ENCODE results near the gene MACROD1.
"Not testable (repeated sequence)": the region's sequence is repeated elsewhere in the genome, so short reads cannot be mapped to it uniquely, and the experiment has no call there.

Gene MACROD1

DNA sequence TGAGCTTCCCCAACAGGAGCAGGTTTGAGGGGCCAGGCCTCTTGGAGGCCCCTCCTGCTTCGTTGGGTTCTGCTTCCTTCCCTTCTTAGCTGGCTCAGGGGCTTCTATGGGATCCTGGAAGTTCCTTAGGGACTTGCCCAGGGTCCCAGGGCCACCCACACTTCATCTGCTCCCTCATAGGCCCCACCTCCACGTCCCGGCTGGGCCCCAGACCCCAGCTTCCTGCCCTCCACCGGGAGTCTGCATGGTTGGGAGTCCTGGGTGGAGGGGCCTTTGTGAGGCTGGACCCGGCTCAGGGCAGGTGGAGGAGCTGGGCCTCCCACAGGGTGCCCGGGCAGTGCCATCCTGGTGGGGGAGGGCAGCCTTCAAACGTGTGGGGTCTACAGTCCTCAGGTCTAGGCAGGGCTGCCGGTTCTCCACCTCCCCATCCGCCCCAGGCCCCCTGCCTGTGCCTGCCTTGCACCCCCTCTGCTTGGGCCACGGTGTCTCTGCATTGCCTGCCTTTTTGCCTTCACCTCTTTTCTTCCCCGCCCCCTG is 168.0 kb downstream of the MACROD1 start:
- DNase-seq (ENCODE audit: low spot score), result no peak

DNA sequence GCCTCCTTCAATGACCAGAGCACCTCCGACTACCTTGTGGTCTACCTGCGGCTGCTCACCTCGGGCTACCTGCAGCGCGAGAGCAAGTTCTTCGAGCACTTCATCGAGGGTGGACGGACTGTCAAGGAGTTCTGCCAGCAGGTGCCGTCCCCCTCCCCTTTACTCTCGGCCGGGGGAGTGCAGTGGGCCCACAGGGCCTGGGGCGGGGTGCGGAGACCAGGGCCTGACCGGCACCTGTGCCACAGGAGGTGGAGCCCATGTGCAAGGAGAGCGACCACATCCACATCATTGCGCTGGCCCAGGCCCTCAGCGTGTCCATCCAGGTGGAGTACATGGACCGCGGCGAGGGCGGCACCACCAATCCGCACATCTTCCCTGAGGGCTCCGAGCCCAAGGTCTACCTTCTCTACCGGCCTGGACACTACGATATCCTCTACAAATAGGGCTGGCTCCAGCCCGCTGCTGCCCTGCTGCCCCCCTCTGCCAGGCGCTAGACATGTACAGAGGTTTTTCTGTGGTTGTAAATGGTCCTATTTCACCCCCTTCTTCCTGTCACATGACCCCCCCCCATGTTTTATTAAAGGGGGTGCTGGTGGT is 168.7 kb downstream of the MACROD1 start:
- no peak for DNase-seq (ENCODE audit: low spot score)

- DNase-seq (ENCODE audit: low spot score), result no peak
Measured at GRCh38 chr11:63996512-63996911, 169.4 kb downstream of the MACROD1 start.

- no peak for DNase-seq (ENCODE audit: low spot score)
Measured at GRCh38 chr11:63993993-63994392, 171.9 kb downstream of the MACROD1 start.

DNA sequence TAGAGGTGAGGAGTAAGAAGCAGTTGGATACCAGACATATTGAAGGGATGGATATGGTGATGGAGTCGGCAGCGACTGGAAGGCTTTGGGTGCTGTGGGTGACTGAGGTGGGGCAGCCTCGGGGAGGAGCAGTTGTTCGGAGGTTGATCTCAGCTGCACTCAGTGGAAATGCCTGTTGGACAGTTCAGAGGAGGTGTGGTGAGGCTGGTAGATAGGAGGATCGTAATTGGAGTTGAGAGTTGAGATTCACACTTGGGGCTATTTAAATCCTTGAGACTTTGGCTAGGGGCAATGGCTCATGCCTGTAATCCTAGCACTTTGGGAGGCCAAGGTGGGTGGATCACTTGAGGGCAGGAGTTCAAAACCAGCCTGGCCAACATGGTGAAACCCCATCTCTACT is 172.8 kb downstream of the MACROD1 start:
- no peak for DNase-seq (ENCODE audit: low spot score)

GRCh38 chr11:63991558-63991957 is 174.4 kb downstream of the MACROD1 start:
- no peak for DNase-seq (ENCODE audit: low spot score)

DNA sequence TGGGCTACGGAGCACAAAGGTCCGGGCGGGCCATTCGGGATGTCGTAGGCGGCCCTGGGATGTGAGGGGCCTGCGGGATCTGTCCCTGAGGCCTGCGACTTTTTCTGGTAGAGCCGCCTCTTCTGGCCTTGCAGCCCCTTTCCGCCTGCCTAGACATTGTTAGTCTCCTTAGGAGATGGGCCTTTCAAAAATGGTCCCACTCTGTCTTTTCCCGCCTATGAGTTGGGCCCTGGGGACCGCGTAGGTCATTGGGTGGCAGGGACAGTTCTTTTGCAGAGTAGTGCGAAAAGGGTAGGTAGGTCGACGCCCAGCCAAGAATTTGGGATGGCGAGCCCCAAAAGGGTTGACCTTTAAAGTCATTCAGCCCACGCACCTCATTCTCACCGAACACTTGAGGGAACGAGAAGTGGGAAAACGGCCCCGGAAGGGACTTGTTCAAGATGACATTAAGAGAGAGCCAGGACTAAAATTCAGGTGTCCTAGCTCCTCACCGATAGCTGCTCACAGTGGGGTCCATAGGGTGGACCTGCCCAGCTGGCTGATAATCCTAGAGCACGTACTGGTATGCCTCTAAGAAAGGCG is 178.9 kb downstream of the MACROD1 start:
- DNase-seq (ENCODE audit: low spot score), result no peak

DNA sequence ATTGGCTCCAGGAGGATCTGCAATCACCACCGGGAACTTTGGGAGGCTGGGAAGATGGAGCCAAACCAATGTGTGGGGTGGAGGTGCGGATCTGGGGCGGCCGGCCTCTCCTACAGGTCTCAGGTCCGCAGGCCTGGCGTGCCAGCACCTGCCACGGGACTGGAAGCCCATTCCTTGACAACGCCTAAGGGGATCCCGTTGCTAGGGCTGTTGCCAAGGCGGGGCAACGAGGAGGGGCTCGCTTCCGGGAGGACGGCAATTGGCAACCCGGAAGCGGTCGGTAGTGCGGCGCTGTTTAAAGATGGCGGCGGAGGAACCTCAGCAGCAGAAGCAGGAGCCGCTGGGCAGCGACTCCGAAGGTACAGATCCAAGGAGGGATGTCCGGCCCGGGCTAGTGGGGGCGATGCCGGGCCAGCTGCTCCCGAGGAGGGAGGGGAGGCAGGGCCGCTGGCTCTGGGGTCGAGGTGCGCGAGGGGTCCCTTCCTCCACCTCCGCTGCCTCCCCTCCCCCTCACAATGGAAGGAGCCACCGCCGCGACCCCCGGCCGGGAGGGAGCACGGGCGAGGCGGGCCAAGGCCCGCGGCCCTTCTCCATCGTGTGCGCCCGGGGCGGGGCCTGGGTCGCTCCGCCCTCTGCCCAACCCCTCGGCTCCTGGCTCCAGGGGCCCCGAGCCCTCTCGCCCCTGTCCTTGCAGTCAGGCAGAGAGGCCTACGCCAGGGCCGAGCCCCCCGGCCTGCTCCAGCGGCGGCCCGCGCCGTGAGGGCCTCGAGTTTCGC is 179.6 kb downstream of the MACROD1 start, which contains the start of gene OTUB1:
TSS of gene OTUB1 (plus strand) at position 283 of the 776 bp plus-strand sequence. CDS start at position 302, 19 bp downstream.
- peak; percentile 83 for DNase-seq (ENCODE audit: low spot score)

- no peak for DNase-seq (ENCODE audit: low spot score)
Measured at GRCh38 chr11:63985812-63986155, 180.1 kb downstream of the MACROD1 start.

GRCh38 chr11:63979426-63979825 is 186.5 kb downstream of the MACROD1 start:
- no peak for DNase-seq (ENCODE audit: low spot score)

GRCh38 chr11:63978551-63979239 is 187.2 kb downstream of the MACROD1 start:
- no peak for DNase-seq (ENCODE audit: low spot score)

GRCh38 chr11:63974259-63975143 is 191.4 kb downstream of the MACROD1 start, which contains the start of gene COX8A:
Gene COX8A, plus strand, starts transcription at chr11:63974620. Its CDS starts 61 bp downstream, at chr11:63974681.
- DNase-seq (ENCODE audit: low spot score), result peak; percentile 100

- DNase-seq (ENCODE audit: low spot score), result not testable (repeated sequence)
Measured at GRCh38 chr11:63973912-63974258, 192.0 kb downstream of the MACROD1 start.

- DNase-seq (ENCODE audit: low spot score), result no peak
Measured at GRCh38 chr11:63970902-63971301, 195.0 kb downstream of the MACROD1 start.

DNA sequence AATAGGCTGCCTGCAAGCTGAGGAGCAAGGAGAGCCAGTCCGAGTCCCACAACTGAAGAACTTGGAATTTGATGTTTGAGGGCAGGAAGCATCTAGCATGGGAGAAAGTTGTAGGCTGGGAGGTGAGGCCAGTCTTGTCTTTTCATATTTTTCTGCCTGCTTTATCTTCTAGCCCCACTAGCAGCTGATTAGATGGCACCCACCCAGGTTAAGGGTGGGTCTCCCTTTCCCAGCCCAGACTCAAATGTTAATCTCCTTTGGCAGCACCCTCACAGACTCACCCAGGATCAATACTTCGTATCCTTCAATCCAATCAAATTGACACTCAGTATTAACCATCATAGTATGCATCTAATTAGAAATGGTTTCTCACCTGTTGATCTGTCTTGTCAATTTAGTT is 196.5 kb downstream of the MACROD1 start:
- peak; percentile 29 for DNase-seq (ENCODE audit: low spot score)

DNA sequence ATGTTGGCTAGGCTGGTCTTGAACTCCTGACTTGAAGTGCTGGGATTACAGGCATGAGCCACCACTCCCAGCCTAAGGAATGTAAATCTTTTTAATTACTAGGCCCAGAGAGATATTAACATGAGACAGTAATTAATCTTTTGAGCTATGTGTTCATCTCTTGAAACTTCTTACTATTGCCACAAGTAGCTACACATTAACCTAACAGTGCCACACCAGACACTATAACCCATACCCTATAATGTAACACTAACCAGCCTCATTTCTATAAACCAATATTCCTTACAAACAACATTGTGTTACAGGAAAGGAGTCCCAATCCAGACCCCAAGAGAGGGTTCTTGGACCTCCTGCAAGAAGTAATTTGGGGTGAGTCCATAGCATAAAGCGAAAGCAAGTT is 199.5 kb downstream of the MACROD1 start:
- DNase-seq (ENCODE audit: low spot score), result no peak

GRCh38 chr11:63963895-63964294 is 202.0 kb downstream of the MACROD1 start:
- DNase-seq (ENCODE audit: low spot score), result not testable (repeated sequence)

- DNase-seq (ENCODE audit: low spot score), result no peak
Measured at GRCh38 chr11:63961608-63962412, 204.1 kb downstream of the MACROD1 start.

DNA sequence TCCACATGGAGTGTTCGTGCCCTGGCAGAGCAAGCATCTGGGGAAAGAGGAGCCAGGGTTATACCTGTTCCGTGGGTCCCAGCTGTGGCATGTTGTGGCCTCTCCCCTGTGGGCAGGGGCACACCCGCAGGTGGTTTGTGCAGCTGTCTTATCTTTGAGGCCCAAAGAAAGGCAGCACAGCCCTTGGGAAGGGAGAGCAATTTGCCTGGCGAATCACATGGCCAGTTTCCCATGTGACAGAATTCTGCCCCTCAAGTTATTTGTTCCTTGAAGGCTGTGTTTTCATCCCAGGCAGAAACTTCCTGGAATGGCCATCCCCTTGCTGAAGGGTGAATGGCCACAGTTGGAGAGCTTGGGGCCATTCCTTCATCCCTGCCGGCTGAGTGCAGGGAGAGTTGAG is 207.9 kb downstream of the MACROD1 start:
- DNase-seq (ENCODE audit: low spot score), result no peak

GRCh38 chr11:63952570-63952969 is 213.3 kb downstream of the MACROD1 start:
- no peak for DNase-seq (ENCODE audit: low spot score)

All from hematopoietic multipotent progenitor cell treated with erythropoietin and hydrocortisone succinate and interleukin-3 and kit ligand, for 15 days (in vitro differentiated cells).